Endothelial cell of umbilical vein (primary cell): ENCODE data around the gene MPND.

ENCODE experiments used
- CTCF ChIP-seq, 2 donors: IDR thresholded peaks; 1 replicate in 1 of 2; 2 replicates in 1 of 2; pipeline ENCODE4 v1.5.1; 2011; ENCODE audit warnings: low read length in 2 of 2, mild to moderate bottlenecking in 2 of 2, moderate library complexity in 2 of 2, control low read depth in 1 of 2, inconsistent platforms in 1 of 2, low read depth in 1 of 2; ENCODE audit not compliant: insufficient read depth in 1 of 2; ENCODE audit errors: extremely low read depth in 1 of 2
- EZH2 ChIP-seq: IDR thresholded peaks from 2 replicates; pipeline ENCODE4 v1.6.1; 2012; ENCODE audit warnings: borderline replicate concordance, low read depth, mild to moderate bottlenecking, moderate library complexity, low read length, inconsistent platforms; ENCODE audit not compliant: severe bottlenecking
- GATA2 ChIP-seq: IDR thresholded peaks from 2 replicates; pipeline ENCODE4 v1.7.0; 2011; ENCODE audit warnings: low read depth, mild to moderate bottlenecking, moderate library complexity, mixed read lengths, low read length; ENCODE audit not compliant: insufficient read length, insufficient read depth
- JUN ChIP-seq: IDR thresholded peaks from 2 replicates; pipeline ENCODE4 v1.6.1; 2011; ENCODE audit warnings: borderline replicate concordance, low read depth; ENCODE audit not compliant: insufficient read length, insufficient read depth
- MAX ChIP-seq: IDR thresholded peaks from 2 replicates; pipeline ENCODE4 v1.6.1; 2011; ENCODE audit not compliant: insufficient read depth, insufficient read length
- MYC ChIP-seq: IDR thresholded peaks from one replicate; pipeline ENCODE4 v1.6.1; 2011; ENCODE audit warnings: mild to moderate bottlenecking, low read depth, low read length
- POLR2A ChIP-seq: IDR thresholded peaks from 2 replicates; pipeline ENCODE4 v1.6.1; 2012; ENCODE audit warnings: low read depth, mild to moderate bottlenecking, control low read depth, low read length
- POLR2AphosphoS5 ChIP-seq: IDR thresholded peaks from 2 replicates; pipeline ENCODE4 v1.6.1; 2012; ENCODE audit warnings: low read depth, mild to moderate bottlenecking, control low read depth, low read length, moderate library complexity; ENCODE audit not compliant: insufficient read depth

- TF ChIP-seq CTCF (IDR thresholded peaks at IDR 0.05; ENCODE audit: extremely low read depth in 1 of 2, insufficient read depth in 1 of 2, low read depth in 1 of 2, low read length in 2 of 2) (no peak), POLR2AphosphoS5 (no peak), EZH2 (no peak), POLR2A (no peak), MYC (no peak), MAX (no peak), JUN (no peak), GATA2 (no peak)
Measured at GRCh38 chr19:4365341-4365740, 22.0 kb downstream of the MPND start.
